HL-60/S4 treated with phorbol 12-myristate 13-acetate at 8.2 ng/mL for 4 days and 3 days (cell line): ENCODE data around the gene SLC6A18.

Experiments
- in situ Hi-C: fragments of 300-500 bp; cut with MboI; formaldehyde crosslinking; loops from 2 replicates; pipeline ENCODE4 v1.15.0; 2022; ENCODE audit warnings: low sequenced_read_pairs

Gene SLC6A18

DNA sequence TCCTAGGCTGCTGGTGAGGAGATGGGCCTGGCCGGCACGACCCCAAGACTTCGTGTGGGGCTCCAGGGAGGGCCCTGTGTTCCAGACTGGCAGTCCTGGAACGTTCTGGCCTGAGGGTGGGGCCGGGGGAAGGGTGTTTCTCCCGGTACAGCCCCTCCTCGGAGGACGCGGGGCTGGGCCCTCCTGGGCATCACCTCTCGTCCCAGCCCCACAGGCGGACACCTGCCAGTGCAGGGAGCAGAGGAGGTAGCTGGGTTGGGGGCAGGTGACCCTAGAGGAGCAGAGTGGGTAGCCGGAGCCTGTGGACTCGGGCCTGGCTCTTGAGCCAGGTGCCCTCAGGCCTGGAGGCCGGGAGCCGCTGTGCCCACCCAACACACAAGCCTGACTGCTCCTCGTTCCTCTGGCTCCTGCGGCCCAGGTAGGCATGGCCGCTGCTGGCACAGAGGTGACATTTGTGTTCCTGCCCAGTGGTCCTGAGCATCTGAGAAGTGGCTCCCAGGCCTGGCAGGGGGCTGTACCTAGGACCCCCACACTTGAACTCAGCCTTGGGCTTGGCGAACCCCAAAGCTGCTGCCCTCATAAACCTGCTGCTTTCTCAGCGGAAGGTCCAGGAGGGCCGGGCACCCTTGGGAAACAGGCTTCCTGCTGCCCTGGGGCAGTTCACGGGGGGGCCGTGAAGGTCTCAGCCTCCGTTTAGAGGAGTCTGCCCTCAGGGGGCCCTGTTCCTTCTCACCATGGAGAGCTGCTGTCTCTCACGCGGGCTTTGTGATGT, 23.0 kb upstream of the SLC6A18 start:
- in situ Hi-C loops, result no loop called here

DNA sequence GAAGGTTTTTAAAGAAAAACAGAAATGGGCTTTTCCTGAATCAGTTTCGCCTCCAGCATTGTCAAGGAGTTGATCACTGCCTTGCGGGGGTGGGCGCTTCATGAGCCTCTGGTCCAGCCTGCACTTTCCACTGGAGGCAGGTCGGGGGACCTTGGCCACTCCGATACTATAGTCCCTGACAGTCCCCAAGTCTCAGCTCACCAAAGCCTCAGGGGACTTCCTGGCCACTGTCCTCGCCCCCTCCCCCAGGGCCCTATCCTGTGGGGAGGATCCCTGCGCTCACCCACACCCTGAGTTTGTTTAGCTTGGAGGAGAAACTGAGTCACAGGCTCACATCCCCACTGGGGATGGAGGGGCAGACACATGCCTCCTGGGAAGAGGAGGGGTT, 22.4 kb upstream of the SLC6A18 start:
- in situ Hi-C loops, result no loop called here

DNA sequence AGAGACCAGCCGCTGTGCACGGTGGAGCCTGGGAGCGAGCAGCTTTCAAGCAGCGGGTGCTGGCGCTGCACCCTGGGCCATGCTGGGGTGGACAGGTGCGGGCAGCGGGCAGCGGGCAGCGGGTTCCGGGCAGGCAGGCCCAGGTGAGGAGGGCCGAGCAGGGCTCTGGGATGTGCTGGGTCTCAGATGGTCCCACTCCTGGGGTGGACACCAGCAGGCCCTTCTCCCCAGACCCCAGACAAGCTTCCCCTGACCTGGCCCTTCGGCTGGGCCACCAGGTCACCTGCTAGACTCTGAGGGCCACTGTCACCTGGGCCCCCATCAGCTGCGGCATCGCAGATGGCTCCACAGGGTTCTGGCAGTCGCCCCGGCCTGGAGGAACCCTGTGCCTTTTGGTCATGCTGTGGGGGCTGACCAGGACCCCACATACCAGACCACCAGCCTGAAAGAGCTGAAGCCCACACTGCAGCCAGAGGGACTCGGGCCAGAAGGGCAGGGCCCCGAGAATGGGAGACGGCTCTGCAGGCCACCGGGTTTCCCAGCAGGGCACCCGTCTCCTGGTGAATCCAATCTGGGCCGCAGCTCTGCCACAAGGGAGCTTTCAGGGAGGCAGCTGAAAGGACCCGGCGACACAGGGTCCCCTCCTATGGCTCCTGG, 21.7 kb upstream of the SLC6A18 start:
- in situ Hi-C loops, result no loop called here

- in situ Hi-C loops, result no loop called here
Measured at GRCh38 chr5:1203968-1204692, 21.1 kb upstream of the SLC6A18 start.

DNA sequence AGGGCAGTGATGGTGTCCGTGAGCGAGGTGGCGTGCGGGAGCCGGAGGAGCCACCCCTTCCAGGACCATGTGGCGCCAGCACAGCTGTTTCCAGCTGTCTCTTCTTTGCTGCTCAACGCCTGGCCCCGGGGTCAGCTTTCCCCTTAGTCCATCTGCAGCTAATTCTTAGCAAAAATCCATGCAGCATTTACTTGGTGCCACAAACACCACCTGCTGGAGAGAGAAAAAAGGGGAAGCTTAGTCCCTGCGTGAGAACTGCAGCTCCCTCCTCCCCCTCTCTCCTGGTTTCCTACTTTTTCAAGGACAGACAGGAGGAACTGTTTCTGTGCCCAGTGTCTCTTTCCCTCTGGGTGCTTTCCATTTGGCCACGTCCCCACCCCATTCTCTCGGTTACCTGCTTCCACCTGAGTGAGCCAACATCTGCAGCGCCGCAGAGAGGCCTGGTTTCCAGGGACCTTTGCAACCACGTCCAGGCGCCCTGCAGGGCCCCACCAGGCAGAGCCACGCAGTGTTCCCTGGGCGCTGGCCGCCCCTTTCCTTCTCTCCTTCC, 20.4 kb upstream of the SLC6A18 start:
- in situ Hi-C loops, result no loop called here

DNA sequence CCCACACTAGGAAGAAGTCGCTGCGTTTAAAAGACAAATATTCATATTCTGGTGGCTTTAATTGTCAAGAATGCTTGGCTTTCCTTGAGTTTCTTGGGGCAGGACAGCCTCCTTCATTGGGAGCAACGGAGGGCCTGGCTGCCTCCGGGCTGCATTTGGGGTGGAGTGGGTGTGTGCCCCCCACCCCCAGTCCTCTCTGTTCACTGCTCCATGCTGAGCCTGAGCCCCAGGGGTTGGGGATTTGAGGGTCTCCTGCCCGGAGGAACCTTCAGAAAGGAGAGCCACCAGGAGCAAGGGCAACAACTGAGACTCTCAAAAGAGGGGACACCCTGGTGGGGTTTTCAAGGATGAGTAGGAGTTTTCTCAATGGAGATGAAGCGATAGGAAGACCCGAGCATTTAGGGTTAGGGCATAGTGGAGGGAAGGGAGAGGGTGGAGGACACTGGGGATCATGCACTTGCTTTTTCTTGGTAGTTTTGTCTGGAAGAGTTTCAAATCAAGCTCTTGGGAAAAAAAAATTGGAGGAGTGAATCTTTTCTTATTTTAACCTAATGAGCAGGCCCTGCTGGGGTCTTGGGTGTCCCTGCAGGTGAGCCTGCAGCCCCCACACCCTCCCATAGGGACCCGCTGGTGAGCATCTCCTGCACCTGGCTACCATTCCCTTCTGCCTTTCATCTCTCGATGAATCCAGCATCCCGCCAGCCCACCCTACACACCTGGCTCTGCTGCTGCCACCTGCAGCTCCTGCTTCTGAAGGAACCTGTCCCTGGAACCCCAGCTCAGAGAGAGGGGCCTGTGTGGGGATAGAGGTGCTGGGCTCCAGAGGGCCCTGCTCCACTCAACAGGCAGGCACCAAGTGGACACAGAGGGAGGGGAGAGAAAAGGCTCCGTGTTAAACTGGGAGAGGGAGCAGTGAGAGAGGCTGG, 19.7 kb upstream of the SLC6A18 start:
- in situ Hi-C loops, result no loop called here

- in situ Hi-C loops, result no loop called here
Measured at GRCh38 chr5:1206521-1207412, 18.4 kb upstream of the SLC6A18 start.

GRCh38 chr5:1207555-1207954, 17.6 kb upstream of the SLC6A18 start:
- in situ Hi-C loops, result no loop called here

GRCh38 chr5:1208221-1208742, 16.9 kb upstream of the SLC6A18 start:
- in situ Hi-C loops, result no loop called here

DNA sequence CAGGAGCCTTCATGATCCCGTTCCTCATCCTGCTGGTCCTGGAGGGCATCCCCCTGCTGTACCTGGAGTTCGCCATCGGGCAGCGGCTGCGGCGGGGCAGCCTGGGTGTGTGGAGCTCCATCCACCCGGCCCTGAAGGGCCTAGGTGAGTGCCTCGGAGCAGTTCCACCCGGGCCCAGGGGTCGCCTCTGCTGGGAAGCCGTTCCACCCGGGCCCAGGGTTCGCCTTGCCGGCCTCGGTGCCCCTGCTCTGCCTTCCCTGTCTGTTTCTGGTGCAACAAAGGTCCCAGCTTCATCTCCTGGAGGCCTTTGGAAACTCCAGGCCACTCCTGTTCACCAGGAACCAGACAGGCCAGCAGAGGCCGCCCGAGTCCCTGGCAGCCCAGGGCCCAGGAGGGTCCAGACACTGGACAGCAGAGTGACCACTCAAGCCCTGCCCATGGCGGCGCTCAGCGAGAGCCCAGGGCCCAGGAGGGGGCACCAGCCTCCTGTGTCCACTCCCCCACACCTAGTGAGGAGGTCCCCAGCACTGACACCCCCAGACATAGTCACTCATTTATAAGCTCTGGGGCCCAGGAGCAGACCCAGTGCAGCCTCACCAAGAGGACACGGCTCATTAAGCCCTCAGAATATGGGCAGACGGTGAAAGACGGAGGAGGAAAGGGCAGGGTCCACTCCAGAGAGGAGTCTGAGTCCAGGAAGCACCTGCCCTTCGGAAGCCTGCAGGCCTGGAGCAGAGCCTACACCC, 16.3 kb upstream of the SLC6A18 start:
- in situ Hi-C loops, result no loop called here

- in situ Hi-C loops, result no loop called here
Measured at GRCh38 chr5:1209489-1209852, 15.7 kb upstream of the SLC6A18 start.

DNA sequence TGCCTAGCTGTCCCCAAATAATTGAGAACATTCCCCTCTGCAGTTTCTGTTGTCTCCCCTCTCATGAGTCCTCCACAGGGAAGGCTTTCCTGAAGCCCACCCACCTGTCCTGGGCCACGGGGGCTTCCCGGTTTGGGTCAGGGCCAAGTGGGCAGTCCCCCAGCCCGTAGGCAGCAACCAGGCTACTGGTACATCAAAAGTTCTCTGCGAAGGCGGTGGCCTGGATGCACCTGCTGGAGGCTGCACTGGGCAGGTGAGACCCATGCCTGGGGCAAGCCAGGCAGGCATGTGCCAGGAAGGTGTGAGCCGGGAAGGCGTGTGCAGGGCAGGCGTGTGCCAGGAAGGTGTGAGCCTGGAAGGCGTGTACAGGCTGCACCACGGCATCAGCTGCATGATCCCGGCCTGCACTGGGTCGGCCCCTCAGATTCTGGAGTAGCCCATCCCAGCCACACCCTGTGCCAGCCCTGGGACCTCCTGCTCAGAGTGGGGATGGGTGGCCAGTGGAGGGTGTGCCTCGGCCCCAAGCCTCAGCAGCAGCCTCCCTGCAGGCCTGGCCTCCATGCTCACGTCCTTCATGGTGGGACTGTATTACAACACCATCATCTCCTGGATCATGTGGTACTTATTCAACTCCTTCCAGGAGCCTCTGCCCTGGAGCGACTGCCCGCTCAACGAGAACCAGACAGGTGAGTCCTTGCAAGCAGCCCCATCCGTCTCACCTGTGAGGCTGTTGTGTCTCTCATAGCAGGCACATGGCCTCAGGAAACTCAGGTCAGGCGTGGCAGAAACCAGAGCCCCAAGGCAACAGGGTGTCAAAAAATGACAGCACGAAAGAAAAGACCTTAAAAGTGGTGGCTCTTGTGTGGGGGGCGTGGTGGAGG, 15.0 kb upstream of the SLC6A18 start:
- in situ Hi-C loops, result no loop called here

DNA sequence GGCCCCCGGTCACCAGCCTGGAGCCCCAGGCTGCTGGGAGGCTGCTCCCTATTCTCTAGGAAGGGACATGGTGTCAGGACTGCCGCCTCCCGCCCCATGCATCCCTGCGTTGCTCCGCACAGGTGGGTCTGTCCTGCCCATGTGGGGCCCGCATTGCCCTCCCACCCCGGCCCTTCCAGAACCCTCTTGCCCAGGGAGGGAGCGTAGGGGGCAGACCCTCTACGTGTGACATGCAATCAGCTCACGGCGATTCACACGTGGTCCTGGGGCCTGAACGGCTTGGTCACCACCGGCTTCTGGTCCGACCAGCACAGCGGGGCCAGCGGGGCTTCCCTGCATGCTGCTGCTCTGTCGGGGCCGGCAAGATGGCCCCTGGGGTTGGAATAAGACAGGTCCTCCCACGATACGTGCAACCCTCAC, 14.3 kb upstream of the SLC6A18 start:
- in situ Hi-C loops, result no loop called here

DNA sequence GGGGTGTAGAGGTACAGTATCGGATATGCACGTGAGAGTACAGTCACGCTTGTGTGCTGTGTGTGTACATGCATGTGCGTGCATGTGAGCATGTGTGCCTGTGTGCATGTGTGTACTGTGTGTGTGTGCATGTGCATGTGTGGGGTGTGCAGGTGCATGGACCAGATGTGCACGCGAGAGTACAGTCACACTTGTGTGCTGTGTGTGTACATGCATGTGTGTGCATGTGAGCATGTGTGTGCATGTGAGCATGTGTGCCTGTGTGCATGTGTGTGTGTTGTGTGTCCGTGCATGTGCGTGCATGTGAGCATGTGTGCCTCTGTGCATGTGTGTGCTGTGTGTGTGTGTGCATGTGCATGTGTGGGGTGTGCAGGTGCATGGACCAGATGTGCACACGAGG, 13.5 kb upstream of the SLC6A18 start:
- in situ Hi-C loops, result no loop called here

- in situ Hi-C loops, result no loop called here
Measured at GRCh38 chr5:1212271-1212670, 12.9 kb upstream of the SLC6A18 start.

- in situ Hi-C loops, result no loop called here
Measured at GRCh38 chr5:1212881-1213280, 12.3 kb upstream of the SLC6A18 start.

GRCh38 chr5:1213508-1214162, 11.5 kb upstream of the SLC6A18 start:
- in situ Hi-C loops, result no loop called here
